ENCODE results near the gene NLRX1. TPM values are rescaled to one million over a fixed set of nuclear protein-coding genes. Genes with fewer than 3 reads are reported as not detected.
A peak's percentile ranks its signal among the peaks of the same experiment; 100 is the strongest.

Gene NLRX1
- total RNA-seq, 4 donors from 2014 or later: 8.3 to 28.6 (median 21.3) TPM

- DNase-seq: peak in 1 of 3 donors; percentile 22
- H3K36me3 ChIP-seq: no peaks in the 10 kb centered on the region
- no peak overlapping the region for H3K27ac ChIP-seq
- no peaks in the 10 kb centered on the region for H3K27me3 ChIP-seq
- TF ChIP-seq POLR2A (IDR thresholded peaks at IDR 0.05): no peak
- TF ChIP-seq, protein P1, sequence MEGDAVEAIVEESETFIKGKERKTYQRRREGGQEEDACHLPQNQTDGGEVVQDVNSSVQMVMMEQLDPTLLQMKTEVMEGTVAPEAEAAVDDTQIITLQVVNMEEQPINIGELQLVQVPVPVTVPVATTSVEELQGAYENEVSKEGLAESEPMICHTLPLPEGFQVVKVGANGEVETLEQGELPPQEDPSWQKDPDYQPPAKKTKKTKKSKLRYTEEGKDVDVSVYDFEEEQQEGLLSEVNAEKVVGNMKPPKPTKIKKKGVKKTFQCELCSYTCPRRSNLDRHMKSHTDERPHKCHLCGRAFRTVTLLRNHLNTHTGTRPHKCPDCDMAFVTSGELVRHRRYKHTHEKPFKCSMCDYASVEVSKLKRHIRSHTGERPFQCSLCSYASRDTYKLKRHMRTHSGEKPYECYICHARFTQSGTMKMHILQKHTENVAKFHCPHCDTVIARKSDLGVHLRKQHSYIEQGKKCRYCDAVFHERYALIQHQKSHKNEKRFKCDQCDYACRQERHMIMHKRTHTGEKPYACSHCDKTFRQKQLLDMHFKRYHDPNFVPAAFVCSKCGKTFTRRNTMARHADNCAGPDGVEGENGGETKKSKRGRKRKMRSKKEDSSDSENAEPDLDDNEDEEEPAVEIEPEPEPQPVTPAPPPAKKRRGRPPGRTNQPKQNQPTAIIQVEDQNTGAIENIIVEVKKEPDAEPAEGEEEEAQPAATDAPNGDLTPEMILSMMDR (IDR thresholded peaks at IDR 0.05): peak in 1 of 6 experiments; percentile 8
- no peak overlapping the region for H3K4me3 ChIP-seq
- H3K9me3 ChIP-seq: no peaks in the 10 kb centered on the region
- no peaks in the 10 kb centered on the region for H3K4me1 ChIP-seq
Observed at GRCh38 chr11:119155733-119156492, 12.6 kb upstream of the NLRX1 start.

GRCh38 chr11:119156496-119156895 is 12.0 kb upstream of the NLRX1 start:
- no peaks in the 10 kb centered on the region for H3K27me3 ChIP-seq
- TF ChIP-seq POLR2A (IDR thresholded peaks at IDR 0.05): no peak
- TF ChIP-seq, protein P1 (IDR thresholded peaks at IDR 0.05): no peak
- DNase-seq: no peak

GRCh38 chr11:119157063-119157462 is 11.5 kb upstream of the NLRX1 start:
- DNase-seq: no peak
- H3K36me3 ChIP-seq: no peaks in the 10 kb centered on the region
- no peak overlapping the region for H3K4me3 ChIP-seq
- no peaks in the 10 kb centered on the region for H3K9me3 ChIP-seq
- TF ChIP-seq, protein P1 (IDR thresholded peaks at IDR 0.05): no peak
- no peak for TF ChIP-seq POLR2A (IDR thresholded peaks at IDR 0.05)
- H3K27ac ChIP-seq: no peak overlapping the region
- H3K4me1 ChIP-seq: no peaks in the 10 kb centered on the region
- H3K27me3 ChIP-seq: no peaks in the 10 kb centered on the region

More at GRCh38 chr11:119156496-119156895, 12.0 kb upstream of the NLRX1 start:
- Histone ChIP-seq H3K27ac (no peak overlapping the region), H3K4me3 (no peak overlapping the region), H3K36me3 (no peaks in the 10 kb centered on the region), H3K4me1 (no peaks in the 10 kb centered on the region), H3K9me3 (no peaks in the 10 kb centered on the region)

- DNase-seq: no peak
- TF ChIP-seq, protein P1 (IDR thresholded peaks at IDR 0.05): no peak
- no peak for TF ChIP-seq POLR2A (IDR thresholded peaks at IDR 0.05)
- Histone ChIP-seq H3K4me3 (no peak overlapping the region), H3K27me3 (no peaks in the 10 kb centered on the region), H3K4me1 (no peaks in the 10 kb centered on the region), H3K9me3 (no peaks in the 10 kb centered on the region), H3K36me3 (no peaks in the 10 kb centered on the region), H3K27ac (no peak overlapping the region)
Observed at GRCh38 chr11:119158467-119158866, 10.1 kb upstream of the NLRX1 start.

GRCh38 chr11:119160151-119160550 is 8.4 kb upstream of the NLRX1 start:
- H3K4me3 ChIP-seq: no peak overlapping the region
- no peaks in the 10 kb centered on the region for H3K36me3 ChIP-seq
- TF ChIP-seq, protein P1 (IDR thresholded peaks at IDR 0.05): no peak
- no peak for TF ChIP-seq POLR2A (IDR thresholded peaks at IDR 0.05)
- H3K27ac ChIP-seq: no peak overlapping the region
- no peaks in the 10 kb centered on the region for H3K27me3 ChIP-seq
- H3K9me3 ChIP-seq: no peaks in the 10 kb centered on the region
- H3K4me1 ChIP-seq: no peaks in the 10 kb centered on the region
- DNase-seq: no peak
